HepG2 (cell line): Measurements from ENCODE around the gene KCNQ5. TPM values are rescaled to one million over a fixed set of nuclear protein-coding genes. Genes with fewer than 3 reads are reported as not detected.

Experiments
- ATAC-seq: fragments of 200-7000 bp; cut with Tn5 transposase; 3 replicates; pipeline ENCODE4 v1.9.1; 2020; ENCODE audit warnings: mild to moderate bottlenecking, moderate library complexity
- BruUV-seq: library from RNA; stranded (reverse); fragments of 400-500 nt; replicated peaks from 2 replicates; lab custom pipeline; 2021; lab: Mats Ljungman, UMichigan
- CTCF ChIA-PET: fragments of 300-600 bp; formaldehyde crosslinking; extraction: SDS; loops from one replicate; lab custom pipeline; 2021; ENCODE audit warnings: low total read pairs, inconsistent platforms, low intra/inter-chr PET ratio; lab: Yijun Ruan, JAX
- POLR2A ChIA-PET: fragments of 350-600 bp; sonication (Branson Sonifier 250); formaldehyde crosslinking; loops from one replicate; lab custom pipeline; 2020; ENCODE audit warnings: antibody characterized with exemption, inconsistent platforms; lab: Yijun Ruan, JAX
- DNase-seq: peaks from one replicate; pipeline ENCODE4 v3.0.0-alpha.2; 2015; ENCODE audit warnings: low spot score
- FAIRE-seq: peaks from 3 replicates; lab custom pipeline; 2011; peaks lifted over from hg19 to GRCh38; lab: Jason Lieb, UNC
- H2AFZ ChIP-seq: one replicate; pipeline ENCODE4 v1.6.1; 2011; ENCODE audit warnings: low read length, inconsistent platforms
- H3K27ac ChIP-seq: fragments of 300-600 bp; 3 replicates; pipeline ENCODE4 v1.8.0; 2011; ENCODE audit warnings: mixed run types, mild to moderate bottlenecking, mixed read lengths, low read length, inconsistent platforms; ENCODE audit not compliant: insufficient read depth; ENCODE audit errors: extremely low read length
- H3K27me3 ChIP-seq, 2 experiments: fragments of 200-600 bp in 1 of 2; 2 replicates in 1 of 2; 3 replicates in 1 of 2; pipeline versions ENCODE4 v1.6.0 to v1.8.0; 2011; ENCODE audit warnings: low read length in 2 of 2, mild to moderate bottlenecking in 2 of 2, moderate library complexity in 2 of 2, inconsistent platforms in 1 of 2; ENCODE audit not compliant: insufficient read depth in 2 of 2, control insufficient read depth in 1 of 2
- H3K36me3 ChIP-seq, 2 experiments: fragments of 200-600 bp in 1 of 2; replicated peaks in 1 of 2; 2 replicates in 1 of 2; 3 replicates in 1 of 2; pipeline versions ENCODE4 v1.5.1 to v1.8.0; 2011; ENCODE audit warnings: low read length in 2 of 2, inconsistent platforms in 1 of 2; ENCODE audit not compliant: insufficient read depth in 2 of 2, control insufficient read depth in 1 of 2
- H3K4me1 ChIP-seq: 2 replicates; pipeline ENCODE4 v1.5.1; 2012; ENCODE audit warnings: low read length, inconsistent platforms; ENCODE audit not compliant: insufficient read depth
- H3K4me2 ChIP-seq: 2 replicates; pipeline ENCODE4 v1.6.0; 2011; ENCODE audit warnings: low read depth, low read length, inconsistent platforms
- H3K4me3 ChIP-seq, 3 experiments: fragments of 200-600 bp in 1 of 3; sonication (generic), shearing (Covaris generic) in 1 of 3; replicated peaks in 1 of 3; 2 replicates each; pipeline ENCODE4 v1.5.1; 2011 to 2016; ENCODE audit warnings: low read length in 3 of 3, inconsistent platforms in 2 of 3, low read depth in 2 of 3, mild to moderate bottlenecking in 2 of 3, control low read depth in 1 of 3, mixed read lengths in 1 of 3; ENCODE audit not compliant: insufficient read depth in 1 of 3
- H3K79me2 ChIP-seq: one replicate; pipeline ENCODE4 v1.6.1; 2011; ENCODE audit warnings: low read length, inconsistent platforms; ENCODE audit not compliant: insufficient read depth
- H3K9ac ChIP-seq: 2 replicates; pipeline ENCODE4 v1.6.0; 2011; ENCODE audit warnings: mild to moderate bottlenecking, low read depth, low read length, inconsistent platforms; ENCODE audit not compliant: insufficient read depth
- H3K9me3 ChIP-seq: 2 replicates; pipeline ENCODE4 v1.5.1; 2012; ENCODE audit warnings: mild to moderate bottlenecking, low read length
- H4K20me1 ChIP-seq: 2 replicates; pipeline ENCODE4 v1.6.0; 2011; ENCODE audit warnings: inconsistent platforms, mild to moderate bottlenecking, low read length, moderate library complexity; ENCODE audit not compliant: insufficient read depth
- DR1 ChIP-seq: sonication (generic); formaldehyde crosslinking; IDR thresholded peaks from 2 replicates; pipeline ENCODE4 v1.8.0; 2021; ENCODE audit warnings: mild to moderate bottlenecking, missing genetic modification reagents, inconsistent platforms
- IRF1 ChIP-seq: sonication (generic); formaldehyde crosslinking; IDR thresholded peaks from 2 replicates; pipeline ENCODE4 v1.4.0; 2020; ENCODE audit warnings: low read depth, mild to moderate bottlenecking, missing genetic modification reagents
- KMT2B ChIP-seq: IDR thresholded peaks from 2 replicates; pipeline ENCODE4 v1.6.1; 2016; ENCODE audit warnings: missing genetic modification reagents, missing compliant biosample characterization
- LCORL ChIP-seq, 2 experiments: fragments of 450-650 bp in 1 of 2; sonication (generic) in 1 of 2; formaldehyde crosslinking in 1 of 2; IDR thresholded peaks; 2 replicates each; pipeline versions ENCODE4 v1.5.0 to v1.6.1; 2017 to 2020; ENCODE audit warnings: antibody characterized with exemption in 1 of 2, missing genetic modification reagents in 1 of 2
- PRDM15 ChIP-seq: sonication (generic); formaldehyde crosslinking; IDR thresholded peaks from 2 replicates; pipeline ENCODE4 v1.4.0; 2020; ENCODE audit warnings: missing genetic modification reagents
- TBX2 ChIP-seq: sonication (generic); formaldehyde crosslinking; IDR thresholded peaks from 2 replicates; pipeline ENCODE4 v1.5.0; 2020; ENCODE audit warnings: missing genetic modification reagents, mild to moderate bottlenecking, borderline replicate concordance
- ZNF143 ChIP-seq: sonication (generic); formaldehyde crosslinking; IDR thresholded peaks from 2 replicates; pipeline ENCODE4 v1.4.0; 2020; ENCODE audit warnings: missing genetic modification reagents
- ZNF326 ChIP-seq: sonication (generic); formaldehyde crosslinking; IDR thresholded peaks from 2 replicates; pipeline ENCODE4 v1.4.0; 2020; ENCODE audit warnings: missing genetic modification reagents, borderline replicate concordance
- ZNF446 ChIP-seq: sonication (generic); formaldehyde crosslinking; IDR thresholded peaks from 2 replicates; pipeline ENCODE4 v1.5.0; 2020; ENCODE audit warnings: mild to moderate bottlenecking, missing genetic modification reagents
- ZNF549 ChIP-seq: sonication (generic); formaldehyde crosslinking; IDR thresholded peaks from 2 replicates; pipeline ENCODE4 v1.5.0; 2020; ENCODE audit warnings: missing genetic modification reagents
- ZNF562 ChIP-seq: sonication (generic); formaldehyde crosslinking; IDR thresholded peaks from 2 replicates; pipeline ENCODE4 v1.8.0; 2022; ENCODE audit warnings: missing genetic modification reagents, borderline replicate concordance
- ZNF570 ChIP-seq: sonication (generic); formaldehyde crosslinking; IDR thresholded peaks from 2 replicates; pipeline ENCODE4 v1.4.0; 2020; ENCODE audit warnings: mild to moderate bottlenecking, missing genetic modification reagents, borderline replicate concordance
- WGBS: methylation state at CpG from one replicate; pipeline ENCODE4 v1.1.6; 2017; ENCODE audit warnings: low lambda C conversion rate; 5-methylcytosine and 5-hydroxymethylcytosine counted together
- in situ Hi-C: cut with HindIII; loops from 2 replicates; pipeline ENCODE4 v1.10.0; 2017; ENCODE audit warnings: low pct_unique_long_range_greater_than_20kb; ENCODE audit not compliant: extremely low pct_ligation_motif_present
- intact Hi-C: fragments of 100-400 bp; cut with micrococcal nuclease; formaldehyde crosslinking; loops from one replicate; pipeline ENCODE4 v1.10.0; 2022; ENCODE audit not compliant: unreplicated experiment
- polyA plus RNA-seq, 8 experiments: library from polyadenylated mRNA; depleted of rRNA in 3 of 8; stranded (reverse) in 7 of 8; unstranded in 1 of 8; fragments of >200 nt; fragmentation: Illumina TruSeq in 4 of 8; extraction: Trizol in 4 of 8; gene quantifications; 2 replicates each; pipeline versions ENCODE4 v1.2.1 to v1.2.3, GENCODE V29; 2011 to 2016; ENCODE audit warnings: low read depth in 4 of 8, missing spikeins in 1 of 8, mixed read lengths in 1 of 8; ENCODE audit not compliant: insufficient read depth in 1 of 8
- total RNA-seq, 5 experiments: library from RNA; depleted of rRNA; stranded (reverse); fragments of >200 nt; fragmentation: Illumina TruSeq; extraction: Trizol; gene quantifications; 2 replicates each; pipeline ENCODE4 v1.2.3, GENCODE V29; 2016; ENCODE audit warnings: low read depth in 1 of 5

The KCNQ5 gene
- total and polyA plus RNA-seq, 2 of the 13 experiments (the other 11 are each of a cell fraction or from before 2014, with no cell fraction given): 0.04 TPM; not detected in 1

DNA sequence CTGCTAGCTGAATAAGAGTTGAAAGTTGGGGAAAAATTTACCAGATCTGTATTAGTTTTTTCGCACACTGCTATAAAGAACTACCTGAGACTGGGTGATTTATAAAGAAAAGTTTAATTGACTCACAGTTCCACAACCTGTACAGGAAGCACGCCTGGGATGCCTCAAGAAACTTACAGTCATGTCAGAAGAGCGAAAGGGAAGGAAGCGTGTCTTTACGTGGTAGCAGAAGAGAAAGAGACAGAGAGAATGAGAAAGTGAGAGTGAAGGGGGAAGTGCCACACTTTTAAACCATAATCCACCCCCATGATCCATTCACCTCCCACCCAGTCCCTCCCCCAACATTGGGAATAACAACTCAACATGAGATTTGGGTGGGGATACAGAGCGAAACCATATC is 523.8 kb downstream of the KCNQ5 start (continued):
- no peak for TF ChIP-seq IRF1 (CRISPR knock-in tag)
- no peak for TF ChIP-seq ZNF570 (CRISPR knock-in tag)
- no peak for TF ChIP-seq KMT2B (CRISPR knock-in tag)
- no peak for TF ChIP-seq LCORL (IDR thresholded peaks at IDR 0.05)
- no peak for TF ChIP-seq LCORL (CRISPR knock-in tag; IDR thresholded peaks at IDR 0.05)
- no peak for TF ChIP-seq DR1 (CRISPR knock-in tag)
- TF ChIP-seq, all 625 proteins: peak for 0

DNA sequence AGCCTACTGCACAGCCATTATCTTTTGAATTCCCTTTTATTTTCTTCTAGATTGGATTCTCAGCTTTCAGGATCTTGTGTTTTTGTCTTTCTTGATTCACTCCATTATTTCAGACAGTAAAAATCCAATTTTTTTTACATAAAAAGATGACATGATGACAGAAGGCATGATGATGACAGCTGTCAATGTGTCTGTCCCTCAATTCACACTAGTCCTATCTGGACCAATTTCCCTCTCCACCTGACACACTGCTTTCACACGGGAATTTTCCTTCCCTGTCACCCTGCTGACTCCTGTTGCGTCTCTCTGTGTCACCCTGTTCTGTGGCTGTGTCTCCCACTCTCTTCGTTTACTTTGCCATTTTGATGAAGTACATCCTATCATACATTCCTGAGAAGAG is 529.9 kb downstream of the KCNQ5 start:
- no peak for ATAC-seq
- in situ Hi-C loops: no loop called here
- 0% methylated on average over 3 of the region's 3 CpGs for WGBS
- no peaks in the 10 kb centered on the region for H3K9me3 ChIP-seq
- no peak for FAIRE-seq
- intact Hi-C loops: no loop called here
- H2AFZ ChIP-seq: no peak overlapping the region
- no peak overlapping the region for H3K27ac ChIP-seq
- CTCF ChIA-PET: no interaction called here
- H3K4me1 ChIP-seq: no peaks in the 10 kb centered on the region
- H3K9ac ChIP-seq: no peak overlapping the region
- POLR2A ChIA-PET: no interaction called here
- no peaks in the 10 kb centered on the region for H3K36me3 ChIP-seq
- H3K4me3 ChIP-seq: no peak overlapping the region
- DNase-seq: no peak
- H3K79me2 ChIP-seq: no peaks in the 10 kb centered on the region
- no peaks in the 10 kb centered on the region for H4K20me1 ChIP-seq
- H3K4me2 ChIP-seq: no peak overlapping the region
- H3K27me3 ChIP-seq: no peaks in the 10 kb centered on the region
- TF ChIP-seq PRDM15: no peak
- TF ChIP-seq ZNF562: no peak
- TF ChIP-seq ZNF446 (CRISPR knock-in tag): no peak
- TF ChIP-seq TBX2 (CRISPR knock-in tag): no peak
- no peak for TF ChIP-seq ZNF549 (CRISPR knock-in tag)
- TF ChIP-seq ZNF326 (CRISPR knock-in tag): no peak
- TF ChIP-seq ZNF143 (CRISPR knock-in tag): no peak
- BruUV-seq: no TSS peak
